Endodermal cell (in vitro differentiated cells): ENCODE data around the gene PSMD5. TPM values are rescaled to one million over a fixed set of nuclear protein-coding genes. Genes with fewer than 3 reads are reported as not detected.
"Not testable (repeated sequence)": the region's sequence is repeated elsewhere in the genome, so short reads cannot be mapped to it uniquely, and the experiment has no call there.

Source experiments
- DNase-seq: peaks from one replicate; pipeline ENCODE4 v3.0.0-alpha.2; 2017
- H3K27ac ChIP-seq: 2 replicates; pipeline ENCODE4 v1.5.1; 2013; ENCODE audit warnings: mild to moderate bottlenecking, low read depth, low read length, moderate library complexity
- H3K27me3 ChIP-seq: 2 replicates; pipeline ENCODE4 v1.6.1; 2013; ENCODE audit warnings: mild to moderate bottlenecking, low read length, moderate library complexity; ENCODE audit not compliant: insufficient read depth, control insufficient read depth, poor library complexity, severe bottlenecking
- H3K36me3 ChIP-seq: 2 replicates; pipeline ENCODE4 v1.7.0; 2013; ENCODE audit warnings: mild to moderate bottlenecking, low read length, moderate library complexity; ENCODE audit not compliant: control insufficient read depth, insufficient read depth
- H3K4me1 ChIP-seq: one replicate; pipeline ENCODE4 v1.7.0; 2013; ENCODE audit warnings: low read length; ENCODE audit not compliant: control insufficient read depth, insufficient read depth
- H3K4me3 ChIP-seq: 2 replicates; pipeline ENCODE4 v1.5.1; 2013; ENCODE audit warnings: mild to moderate bottlenecking, low read length, moderate library complexity
- H3K9ac ChIP-seq: 2 replicates; pipeline ENCODE4 v1.6.1; 2013; ENCODE audit warnings: mild to moderate bottlenecking, low read length, moderate library complexity; ENCODE audit not compliant: poor library complexity, severe bottlenecking; ENCODE audit errors: extremely low read depth
- H3K9me3 ChIP-seq: 2 replicates; pipeline ENCODE4 v1.6.1; 2013; ENCODE audit warnings: mild to moderate bottlenecking, low read length, moderate library complexity; ENCODE audit not compliant: control insufficient read depth
- H3K27ac Mint-ChIP-seq: 2 replicates; pipeline ENCODE4 v1.8.0; 2020; ENCODE audit warnings: mixed read lengths
- H3K27me3 Mint-ChIP-seq: 2 replicates; pipeline ENCODE4 v1.8.0; 2021; ENCODE audit warnings: mild to moderate bottlenecking, mixed read lengths; ENCODE audit not compliant: insufficient read depth
- H3K36me3 Mint-ChIP-seq: 2 replicates; pipeline ENCODE4 v1.8.0; 2020; ENCODE audit warnings: low read depth, mixed read lengths
- H3K4me1 Mint-ChIP-seq: 2 replicates; pipeline ENCODE4 v1.8.0; 2020; ENCODE audit warnings: mixed read lengths
- H3K4me3 Mint-ChIP-seq: 2 replicates; pipeline ENCODE4 v1.8.0; 2020; ENCODE audit warnings: mild to moderate bottlenecking, moderate library complexity, mixed read lengths
- H3K9me3 Mint-ChIP-seq: 2 replicates; pipeline ENCODE4 v1.8.0; 2020; ENCODE audit warnings: mild to moderate bottlenecking, mixed read lengths
- CTCF ChIP-seq: fragments of 200-600 bp; sonication (generic); conservative IDR thresholded peaks from 2 replicates; pipeline ENCODE4 v1.5.0; 2021; ENCODE audit warnings: antibody characterized with exemption, mild to moderate bottlenecking
- WGBS, 2 experiments: methylation state at CpG; one replicate each; pipeline versions ENCODE4 v1.1.5 to v1.1.7; 2013; ENCODE audit warnings: missing lambda C conversion rate in 2 of 2, mixed read lengths in 1 of 2; ENCODE audit not compliant: insufficient coverage in 1 of 2, insufficient read length in 1 of 2; 5-methylcytosine and 5-hydroxymethylcytosine counted together
- total RNA-seq, 2 donors: library from RNA; stranded (reverse); fragmentation: NEBNext Ultra II Directional in 1 of 2; extraction: Animal tissue kit (Norgen Biotek cat#: 25700) in 1 of 2; gene quantifications; 2 replicates in 1 of 2; 3 replicates in 1 of 2; pipeline ENCODE4 v1.2.1, GENCODE V29; 2021

Gene PSMD5
- total RNA-seq, 2 donors from 2014 or later = 21.8 to 52.7 TPM

GRCh38 chr9:120808931-120809330 lies 33.8 kb downstream of the PSMD5 start:
- DNase-seq = no peak
- Histone ChIP-seq H3K27me3 (no peaks in the 10 kb centered on the region), H3K27ac (no peak overlapping the region), H3K4me1 (no peaks in the 10 kb centered on the region), H3K4me3 (no peak overlapping the region), H3K9me3 (peaks cover 36% of the 10 kb centered on the region), H3K9ac (no peak overlapping the region), H3K36me3 (no peaks in the 10 kb centered on the region)
- Mint-ChIP-seq H3K9me3 (peaks cover 48% of the 10 kb centered on the region), H3K36me3 (peaks cover 18% of the 10 kb centered on the region), H3K27me3 (no peaks in the 10 kb centered on the region), H3K4me1 (no peaks in the 10 kb centered on the region), H3K27ac (no peak overlapping the region), H3K4me3 (no peak overlapping the region)
- TF ChIP-seq CTCF = no peak

GRCh38 chr9:120807607-120808379 lies 34.9 kb downstream of the PSMD5 start:
- H3K4me3 ChIP-seq = no peak overlapping the region
- no peaks in the 10 kb centered on the region for H3K27me3 ChIP-seq
- no peak overlapping the region for H3K9ac ChIP-seq
- no peak overlapping the region for H3K27ac ChIP-seq
- H3K4me1 ChIP-seq = no peaks in the 10 kb centered on the region
- Mint-ChIP-seq H3K9me3 (peaks cover 52% of the 10 kb centered on the region), H3K4me1 (no peaks in the 10 kb centered on the region), H3K4me3 (no peak overlapping the region), H3K27ac (no peak overlapping the region), H3K27me3 (no peaks in the 10 kb centered on the region), H3K36me3 (peaks cover 18% of the 10 kb centered on the region)
- TF ChIP-seq CTCF = no peak
- no peaks in the 10 kb centered on the region for H3K36me3 ChIP-seq
- DNase-seq = no peak
- H3K9me3 ChIP-seq = peaks cover 39% of the 10 kb centered on the region

DNA sequence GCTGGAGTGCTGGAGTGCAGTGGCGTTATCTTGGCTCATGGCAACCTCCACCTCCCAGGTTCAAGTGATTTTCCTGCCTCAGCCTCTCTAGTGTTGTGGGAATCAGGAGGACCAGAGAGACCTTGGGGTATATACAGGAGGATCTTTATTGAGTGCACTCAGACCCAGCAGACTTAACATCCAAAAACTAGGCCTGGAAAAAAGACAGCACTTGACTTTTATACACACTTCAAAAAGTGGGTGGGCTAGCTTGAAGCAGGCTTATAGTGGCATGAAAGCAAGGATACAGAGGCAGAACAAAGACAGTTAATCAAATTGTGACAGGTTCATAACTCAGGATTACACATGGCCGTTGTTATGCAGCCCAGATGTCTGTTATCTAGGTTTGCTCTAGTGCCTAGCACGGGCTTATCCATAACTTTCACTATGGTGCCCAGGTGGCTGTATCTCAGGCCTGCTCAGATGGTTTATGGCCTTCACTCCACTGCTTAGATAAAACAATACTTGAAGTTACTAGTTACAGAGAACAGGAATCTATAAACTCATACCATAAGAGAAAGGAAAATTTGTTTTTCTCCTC lies 37.8 kb downstream of the PSMD5 start:
- not testable (repeated sequence) for H3K4me3 ChIP-seq, H3K4me1 ChIP-seq, H3K4me3 Mint-ChIP-seq, H3K27me3 Mint-ChIP-seq, DNase-seq, H3K27ac Mint-ChIP-seq, H3K27me3 ChIP-seq, H3K36me3 ChIP-seq, H3K27ac ChIP-seq, H3K9ac ChIP-seq, H3K4me1 Mint-ChIP-seq
- H3K36me3 Mint-ChIP-seq = peaks cover 18% of the 10 kb centered on the region
- peaks cover 52% of the 10 kb centered on the region for H3K9me3 Mint-ChIP-seq
- H3K9me3 ChIP-seq = peaks cover 39% of the 10 kb centered on the region
- 94 to 98% methylated on average over 3 of the region's 3 CpGs for WGBS, 2 experiments
